ENCODE data around the gene COL4A3.

Gene COL4A3

GRCh38 chr2:227241005-227241404 is 76.6 kb downstream of the COL4A3 start:
- Histone ChIP-seq H2AFZ (ENCODE audit: low read length) (no peak overlapping the region), H3K27ac (ENCODE audit: low read depth, low read length, poor library complexity, severe bottlenecking) (no peak overlapping the region), H3K27me3 (ENCODE audit: insufficient read depth, low read length) (no peaks in the 10 kb centered on the region), H3K4me1 (ENCODE audit: insufficient read depth, low read length, severe bottlenecking) (no peaks in the 10 kb centered on the region), H3K9ac (ENCODE audit: low read length) (no peak overlapping the region), H3K36me3 (ENCODE audit: insufficient read depth, low read length) (peaks cover 42% of the 10 kb centered on the region; the same call in 1 of the 2 replicates), H3F3A (ENCODE audit: insufficient read depth, low read length) (no peaks in the 10 kb centered on the region), H3K4me3 (ENCODE audit: low read depth, low read length, poor library complexity, severe bottlenecking) (no peak overlapping the region), H3K4me2 (ENCODE audit: low read length) (no peak overlapping the region), H4K20me1 (ENCODE audit: insufficient read depth, low read length) (no peaks in the 10 kb centered on the region), H3K9me3 (ENCODE audit: low read length) (no peaks in the 10 kb centered on the region), H3K9me2 (ENCODE audit: low read depth, low read length) (no peaks in the 10 kb centered on the region), H3K79me2 (ENCODE audit: insufficient read depth, low read length) (no peaks in the 10 kb centered on the region)
- TF ChIP-seq CTCF (IDR thresholded peaks at IDR 0.05; ENCODE audit: low read length) (no peak), EZH2 (IDR thresholded peaks at IDR 0.05; ENCODE audit: borderline replicate concordance, low read length) (no peak)

GRCh38 chr2:227248876-227249275 is 84.5 kb downstream of the COL4A3 start:
- H3F3A ChIP-seq (ENCODE audit: insufficient read depth, low read length), result no peaks in the 10 kb centered on the region
- no peak overlapping the region for H3K9ac ChIP-seq (ENCODE audit: low read length)
- no peaks in the 10 kb centered on the region for H3K27me3 ChIP-seq (ENCODE audit: insufficient read depth, low read length)
- no peak overlapping the region for H2AFZ ChIP-seq (ENCODE audit: low read length)
- no peaks in the 10 kb centered on the region for H3K4me1 ChIP-seq (ENCODE audit: insufficient read depth, low read length, severe bottlenecking)
- no peak overlapping the region for H3K4me2 ChIP-seq (ENCODE audit: low read length)
- H3K9me2 ChIP-seq (ENCODE audit: low read depth, low read length), result no peaks in the 10 kb centered on the region
- no peaks in the 10 kb centered on the region for H3K9me3 ChIP-seq (ENCODE audit: low read length)
- H3K36me3 ChIP-seq (ENCODE audit: insufficient read depth, low read length), result peaks cover 41% of the 10 kb centered on the region; the same call in 1 of the 2 replicates
- no peak overlapping the region for H3K4me3 ChIP-seq (ENCODE audit: low read depth, low read length, poor library complexity, severe bottlenecking)
- H3K79me2 ChIP-seq (ENCODE audit: insufficient read depth, low read length), result no peaks in the 10 kb centered on the region
- no peaks in the 10 kb centered on the region for H4K20me1 ChIP-seq (ENCODE audit: insufficient read depth, low read length)
- H3K27ac ChIP-seq (ENCODE audit: low read depth, low read length, poor library complexity, severe bottlenecking), result no peak overlapping the region
- TF ChIP-seq CTCF (IDR thresholded peaks at IDR 0.05; ENCODE audit: low read length) (no peak), EZH2 (IDR thresholded peaks at IDR 0.05; ENCODE audit: borderline replicate concordance, low read length) (no peak)

GRCh38 chr2:227252831-227253230 is 88.4 kb downstream of the COL4A3 start:
- 0 out of 2 replicates have a peak, but pooled peaks cover 1% of the 10 kb centered on the region for H3K9me3 ChIP-seq (ENCODE audit: low read length)
- no peak overlapping the region for H3K9ac ChIP-seq (ENCODE audit: low read length)
- peaks cover 54% of the 10 kb centered on the region for H3K36me3 ChIP-seq (ENCODE audit: insufficient read depth, low read length)
- no peak overlapping the region for H3K4me2 ChIP-seq (ENCODE audit: low read length)
- H3K4me1 ChIP-seq (ENCODE audit: insufficient read depth, low read length, severe bottlenecking), result no peaks in the 10 kb centered on the region
- no peaks in the 10 kb centered on the region for H3K27me3 ChIP-seq (ENCODE audit: insufficient read depth, low read length)
- no peak overlapping the region for H2AFZ ChIP-seq (ENCODE audit: low read length)
- H4K20me1 ChIP-seq (ENCODE audit: insufficient read depth, low read length), result no peaks in the 10 kb centered on the region
- no peak overlapping the region for H3K27ac ChIP-seq (ENCODE audit: low read depth, low read length, poor library complexity, severe bottlenecking)
- H3K79me2 ChIP-seq (ENCODE audit: insufficient read depth, low read length), result no peaks in the 10 kb centered on the region
- no peaks in the 10 kb centered on the region for H3F3A ChIP-seq (ENCODE audit: insufficient read depth, low read length)
- no peak overlapping the region for H3K4me3 ChIP-seq (ENCODE audit: low read depth, low read length, poor library complexity, severe bottlenecking)
- no peaks in the 10 kb centered on the region for H3K9me2 ChIP-seq (ENCODE audit: low read depth, low read length)
- TF ChIP-seq CTCF (IDR thresholded peaks at IDR 0.05; ENCODE audit: low read length), result no peak

Measured in OCI-LY1 (cell line).